ENCODE data around the gene WNT6.

The WNT6 gene

GRCh38 chr2:218878486-218878885, 18.9 kb downstream of the WNT6 start:
- Histone ChIP-seq H2AFZ (ENCODE audit: low read depth, low read length, severe bottlenecking) (no peak overlapping the region), H4K20me1 (ENCODE audit: low read depth, low read length) (no peaks in the 10 kb centered on the region), H3K36me3 (ENCODE audit: low read length) (no peaks in the 10 kb centered on the region), H3K79me2 (ENCODE audit: insufficient read depth, low read length) (peaks cover 25% of the 10 kb centered on the region; the same call in 1 of the 2 replicates), H3F3A (ENCODE audit: insufficient read depth) (peaks cover 37% of the 10 kb centered on the region), H3K9me2 (replicated peaks; ENCODE audit: insufficient read depth, low read length) (no peaks in the 10 kb centered on the region), H3K9ac (ENCODE audit: low read length) (peak overlapping the region; percentile 92; the same call in 1 of the 2 replicates), H3K27me3 (ENCODE audit: low read length) (no peaks in the 10 kb centered on the region), H3K27ac (ENCODE audit: low read depth, low read length) (peak overlapping the region; percentile 98), H3K9me3 (ENCODE audit: insufficient read depth, low read length) (no peaks in the 10 kb centered on the region), H3K4me2 (ENCODE audit: low read depth, low read length, poor library complexity, severe bottlenecking) (peak overlapping the region; percentile 82), H3K4me3 (ENCODE audit: insufficient read depth, low read length, poor library complexity, severe bottlenecking) (no peak overlapping the region)
- TF ChIP-seq CTCF (IDR thresholded peaks at IDR 0.05; ENCODE audit: insufficient read depth, low read length, poor library complexity, severe bottlenecking) (no peak), EZH2phosphoT487 (conservative IDR thresholded peaks at IDR 0.05; ENCODE audit: low read length) (no peak)

- Histone ChIP-seq H2AFZ (ENCODE audit: low read depth, low read length, severe bottlenecking) (peak overlapping the region; percentile 2), H3K9ac (ENCODE audit: low read length) (peak overlapping the region; percentile 92), H3K27me3 (ENCODE audit: low read length) (no peaks in the 10 kb centered on the region), H3K79me2 (ENCODE audit: insufficient read depth, low read length) (peaks cover 25% of the 10 kb centered on the region; the same call in 1 of the 2 replicates), H3K27ac (ENCODE audit: low read depth, low read length) (peak overlapping the region; percentile 98), H3K4me3 (ENCODE audit: insufficient read depth, low read length, poor library complexity, severe bottlenecking) (peak overlapping the region; percentile 29), H3K4me2 (ENCODE audit: low read depth, low read length, poor library complexity, severe bottlenecking) (peak overlapping the region; percentile 82), H3K9me3 (ENCODE audit: insufficient read depth, low read length) (no peaks in the 10 kb centered on the region), H3K36me3 (ENCODE audit: low read length) (no peaks in the 10 kb centered on the region), H3F3A (ENCODE audit: insufficient read depth) (peaks cover 37% of the 10 kb centered on the region), H4K20me1 (ENCODE audit: low read depth, low read length) (no peaks in the 10 kb centered on the region), H3K9me2 (replicated peaks; ENCODE audit: insufficient read depth, low read length) (no peaks in the 10 kb centered on the region)
- TF ChIP-seq EZH2phosphoT487 (conservative IDR thresholded peaks at IDR 0.05; ENCODE audit: low read length) (no peak), CTCF (IDR thresholded peaks at IDR 0.05; ENCODE audit: insufficient read depth, low read length, poor library complexity, severe bottlenecking) (no peak)
These were observed 19.5 kb downstream of the WNT6 start for GRCh38 chr2:218878926-218879761.

GRCh38 chr2:218879776-218880101, 20.1 kb downstream of the WNT6 start:
- no peaks in the 10 kb centered on the region for H3K36me3 ChIP-seq (ENCODE audit: low read length)
- H3K4me3 ChIP-seq (ENCODE audit: insufficient read depth, low read length, poor library complexity, severe bottlenecking): peak overlapping the region; percentile 29
- H3K79me2 ChIP-seq (ENCODE audit: insufficient read depth, low read length): peaks cover 25% of the 10 kb centered on the region; the same call in 1 of the 2 replicates
- H3K9me3 ChIP-seq (ENCODE audit: insufficient read depth, low read length): no peaks in the 10 kb centered on the region
- H3K9ac ChIP-seq (ENCODE audit: low read length): peak overlapping the region; percentile 92
- peak overlapping the region; percentile 98 for H3K27ac ChIP-seq (ENCODE audit: low read depth, low read length)
- H3K4me2 ChIP-seq (ENCODE audit: low read depth, low read length, poor library complexity, severe bottlenecking): peak overlapping the region; percentile 82
- peaks cover 41% of the 10 kb centered on the region for H3F3A ChIP-seq (ENCODE audit: insufficient read depth)
- H3K9me2 ChIP-seq (replicated peaks; ENCODE audit: insufficient read depth, low read length): no peaks in the 10 kb centered on the region
- H4K20me1 ChIP-seq (ENCODE audit: low read depth, low read length): no peaks in the 10 kb centered on the region
- no peak for TF ChIP-seq EZH2phosphoT487 (conservative IDR thresholded peaks at IDR 0.05; ENCODE audit: low read length)
- no peak for TF ChIP-seq CTCF (IDR thresholded peaks at IDR 0.05; ENCODE audit: insufficient read depth, low read length, poor library complexity, severe bottlenecking)
- peak overlapping the region; percentile 2 for H2AFZ ChIP-seq (ENCODE audit: low read depth, low read length, severe bottlenecking)
- no peaks in the 10 kb centered on the region for H3K27me3 ChIP-seq (ENCODE audit: low read length)
